ENCODE data around the gene USP47. TPM values are rescaled to one million over a fixed set of nuclear protein-coding genes. Genes with fewer than 3 reads are reported as not detected.

USP47 gene
- total RNA-seq, 1 experiment from 2014 or later: 45.2 TPM

GRCh38 chr11:11808992-11809615 lies 32.7 kb upstream of the USP47 start:
- H3K9me2 ChIP-seq (replicated peaks; ENCODE audit: low read length): no peaks in the 10 kb centered on the region
- no peak overlapping the region for H3K4me2 ChIP-seq (ENCODE audit: low read length)
- no peaks in the 10 kb centered on the region for H3F3A ChIP-seq (ENCODE audit: low read length, unreplicated experiment)
- no TSS peak for BruUV-seq (replicated peaks)
- ChIA-PET CTCF (no interaction called here), POLR2A (ENCODE audit: unreplicated experiment) (no interaction called here)
- no peaks in the 10 kb centered on the region for H3K79me2 ChIP-seq (ENCODE audit: low read length)
- no peak overlapping the region for H3K9ac ChIP-seq (ENCODE audit: low read length)
- no peaks in the 10 kb centered on the region for H4K20me1 ChIP-seq (ENCODE audit: low read length)
- intact Hi-C loops (cut with micrococcal nuclease): no loop called here
- no peak overlapping the region for H3K27ac ChIP-seq (ENCODE audit: low read length)
- H3K27me3 ChIP-seq (ENCODE audit: low read length): no peaks in the 10 kb centered on the region
- DNase-seq (no peak), ATAC-seq (no peak)
- H3K36me3 ChIP-seq (ENCODE audit: low read depth, low read length): no peaks in the 10 kb centered on the region
- TF ChIP-seq CTCF (conservative IDR thresholded peaks at IDR 0.05; ENCODE audit: low read depth, low read length): no peak
- TF ChIP-seq EZH2phosphoT487 (IDR thresholded peaks at IDR 0.05; ENCODE audit: borderline replicate concordance, low read length): no peak
- no peak for TF ChIP-seq EZH2 (IDR thresholded peaks at IDR 0.05; ENCODE audit: low read length, unreplicated experiment)
- H3K9me3 ChIP-seq (ENCODE audit: low read length): no peaks in the 10 kb centered on the region
- H2AFZ ChIP-seq (ENCODE audit: low read length): no peak overlapping the region
- peaks cover 7% of the 10 kb centered on the region; the same call in 1 of the 2 replicates for H3K4me1 ChIP-seq (ENCODE audit: insufficient read depth, low read length)
- no peak overlapping the region for H3K4me3 ChIP-seq (ENCODE audit: low read length)

GRCh38 chr11:11810764-11811726 lies 30.7 kb upstream of the USP47 start:
- Histone ChIP-seq H3K27ac (ENCODE audit: low read length) (no peak overlapping the region), H3K4me1 (ENCODE audit: insufficient read depth, low read length) (peaks cover 7% of the 10 kb centered on the region; the same call in 1 of the 2 replicates), H3K4me3 (ENCODE audit: low read length) (no peak overlapping the region), H3K79me2 (ENCODE audit: low read length) (no peaks in the 10 kb centered on the region), H3K9ac (ENCODE audit: low read length) (no peak overlapping the region), H3K9me3 (ENCODE audit: low read length) (no peaks in the 10 kb centered on the region), H2AFZ (ENCODE audit: low read length) (no peak overlapping the region), H3K27me3 (ENCODE audit: low read length) (no peaks in the 10 kb centered on the region), H4K20me1 (ENCODE audit: low read length) (no peaks in the 10 kb centered on the region), H3F3A (ENCODE audit: low read length, unreplicated experiment) (no peaks in the 10 kb centered on the region), H3K4me2 (ENCODE audit: low read length) (no peak overlapping the region), H3K36me3 (ENCODE audit: low read depth, low read length) (no peaks in the 10 kb centered on the region), H3K9me2 (replicated peaks; ENCODE audit: low read length) (no peaks in the 10 kb centered on the region)
- ChIA-PET CTCF (no interaction called here), POLR2A (ENCODE audit: unreplicated experiment) (no interaction called here)
- intact Hi-C loops (cut with micrococcal nuclease): no loop called here
- ATAC-seq (no peak), DNase-seq (no peak)
- BruUV-seq (replicated peaks): no TSS peak
- TF ChIP-seq CTCF (conservative IDR thresholded peaks at IDR 0.05; ENCODE audit: low read depth, low read length) (no peak), EZH2 (IDR thresholded peaks at IDR 0.05; ENCODE audit: low read length, unreplicated experiment) (no peak), EZH2phosphoT487 (IDR thresholded peaks at IDR 0.05; ENCODE audit: borderline replicate concordance, low read length) (no peak)

Measured in PC-3 (cell line).